A549 (cell line): Measurements from ENCODE around the gene RENBP.

Experiments
- CTCF ChIP-seq: fragments of >200 bp; sonication (Bioruptor Twin); formaldehyde crosslinking; IDR thresholded peaks from 3 replicates; pipeline ENCODE4 v1.5.1; 2016
- EHMT2 ChIP-seq: fragments of 200-600 bp; sonication (generic); IDR thresholded peaks from 2 replicates; pipeline ENCODE4 v1.6.1; 2016; ENCODE audit warnings: antibody characterized with exemption, low read depth, mild to moderate bottlenecking, moderate library complexity
- MAX ChIP-seq: IDR thresholded peaks from 2 replicates; pipeline ENCODE4 v1.6.1; 2012
- MAZ ChIP-seq: fragments of 150-350 bp; IDR thresholded peaks from 2 replicates; pipeline ENCODE4 v1.6.1; 2014; ENCODE audit warnings: antibody characterized with exemption, low read depth, low read length, borderline replicate concordance
- ZSCAN20 ChIP-seq: fragments of 250-450 bp; sonication (Bioruptor Pico); IDR thresholded peaks from 2 replicates; pipeline ENCODE4 v1.8.0; 2022; ENCODE audit warnings: mild to moderate bottlenecking, moderate library complexity

- TF ChIP-seq EHMT2 (no peak), CTCF (no peak), ZSCAN20 (no peak), MAZ (no peak), MAX (no peak)
Observed at GRCh38 chrX:153889123-153889522, 55.3 kb downstream of the RENBP start.
